K562 (cell line): ENCODE results near the gene IKZF3. TPM values are rescaled to one million over a fixed set of nuclear protein-coding genes. Genes with fewer than 3 reads are reported as not detected.

Experiments used
- ATAC-seq: fragments of 200-7000 bp; cut with Tn5 transposase; 3 replicates; pipeline ENCODE4 v1.9.1; 2020; ENCODE audit warnings: moderate library complexity
- BruUV-seq: library from RNA; stranded (reverse); fragments of 400-500 nt; replicated peaks from 2 replicates; lab custom pipeline; 2021; lab: Mats Ljungman, UMichigan
- CTCF ChIA-PET: fragments of 300-600 bp; formaldehyde crosslinking; extraction: SDS; loops from one replicate; lab custom pipeline; 2021; ENCODE audit warnings: low intra/inter-chr PET ratio; lab: Yijun Ruan, JAX
- POLR2A ChIA-PET: fragments of 300-600, 350-650 bp; sonication (Branson Sonifier 250); formaldehyde crosslinking; extraction: SDS; loops from one replicate; lab custom pipeline; 2021; ENCODE audit warnings: antibody characterized with exemption, inconsistent platforms; lab: Yijun Ruan, JAX
- DNase-seq, 4 experiments: peaks; one replicate each; pipeline versions ENCODE4 v3.0.0 to v3.0.0-alpha.2; 2011 to 2018; ENCODE audit warnings: low spot score in 3 of 4, mixed read lengths in 3 of 4; ENCODE audit errors: extremely low read depth in 1 of 4
- FAIRE-seq: peaks from 2 replicates; lab custom pipeline; 2011; peaks lifted over from hg19 to GRCh38; lab: Jason Lieb, UNC
- H2AFZ ChIP-seq: 2 replicates; pipeline ENCODE4 v1.6.0; 2011; ENCODE audit warnings: low read depth, low read length, control low read depth, inconsistent platforms
- H3K27ac ChIP-seq: fragments of 200-600 bp; 3 replicates; pipeline ENCODE4 v1.8.0; 2011; ENCODE audit warnings: low read depth, mild to moderate bottlenecking, control low read depth, inconsistent platforms, low read length, moderate library complexity, mixed read lengths; ENCODE audit errors: extremely low read depth
- H3K27me3 ChIP-seq, 2 experiments: fragments of 300-600 bp in 1 of 2; 2 replicates in 1 of 2; 3 replicates in 1 of 2; pipeline versions ENCODE4 v1.6.0 to v1.8.0; 2011; ENCODE audit warnings: inconsistent platforms in 2 of 2, low read length in 2 of 2, mild to moderate bottlenecking in 1 of 2, mixed read lengths in 1 of 2, moderate library complexity in 1 of 2; ENCODE audit not compliant: control insufficient read depth in 2 of 2, insufficient read depth in 2 of 2
- H3K36me3 ChIP-seq: fragments of 300-600 bp; 3 replicates; pipeline ENCODE4 v1.8.0; 2011; ENCODE audit warnings: mild to moderate bottlenecking, low read length, inconsistent platforms; ENCODE audit not compliant: control insufficient read depth, insufficient read depth
- H3K4me1 ChIP-seq, 2 experiments: fragments of 200-600 bp in 1 of 2; replicated peaks in 1 of 2; 2 replicates in 1 of 2; 3 replicates in 1 of 2; pipeline versions ENCODE4 v1.5.1 to v1.8.0; 2011; ENCODE audit warnings: inconsistent platforms in 2 of 2, low read length in 2 of 2, mild to moderate bottlenecking in 1 of 2, mixed read lengths in 1 of 2, moderate library complexity in 1 of 2; ENCODE audit not compliant: control insufficient read depth in 2 of 2, insufficient read depth in 2 of 2
- H3K4me2 ChIP-seq: 2 replicates; pipeline ENCODE4 v1.6.1; 2011; ENCODE audit warnings: low read length, control low read depth, inconsistent platforms, mixed read lengths; ENCODE audit not compliant: insufficient read depth
- H3K4me3 ChIP-seq: fragments of 200-600 bp; sonication (generic), shearing (Covaris generic); 2 replicates; pipeline ENCODE4 v1.5.1; 2016; ENCODE audit warnings: control low read depth, inconsistent platforms
- H3K79me2 ChIP-seq: fragments of 200-600 bp; 3 replicates; pipeline ENCODE4 v1.8.0; 2011; ENCODE audit warnings: low read length, inconsistent platforms; ENCODE audit not compliant: control insufficient read depth, insufficient read depth
- H3K9ac ChIP-seq, 2 experiments: 2 replicates each; pipeline versions ENCODE4 v1.6.0 to v1.6.1; 2011; ENCODE audit warnings: low read depth in 2 of 2, low read length in 2 of 2, control low read depth in 1 of 2, inconsistent platforms in 1 of 2, mild to moderate bottlenecking in 1 of 2, mixed read lengths in 1 of 2; ENCODE audit not compliant: insufficient read depth in 1 of 2
- H3K9me1 ChIP-seq: one replicate; pipeline ENCODE4 v1.6.0; 2011; ENCODE audit warnings: inconsistent platforms, mild to moderate bottlenecking, low read length, moderate library complexity; ENCODE audit not compliant: control insufficient read depth, insufficient read depth
- H3K9me3 ChIP-seq: replicated peaks from 2 replicates; pipeline ENCODE4 v1.5.1; 2011; ENCODE audit warnings: low read depth, low read length, inconsistent platforms; ENCODE audit not compliant: control insufficient read depth, insufficient read depth
- H4K20me1 ChIP-seq: replicated peaks from 2 replicates; pipeline ENCODE4 v1.6.1; 2011; ENCODE audit warnings: low read length, inconsistent platforms, mixed read lengths; ENCODE audit not compliant: control insufficient read depth, insufficient read depth
- ATF7 ChIP-seq: fragments of 450-650 bp; IDR thresholded peaks from 2 replicates; pipeline ENCODE4 v1.7.1; 2014; ENCODE audit warnings: mild to moderate bottlenecking, moderate library complexity
- BCOR ChIP-seq: fragments of 450-650 bp; IDR thresholded peaks from 2 replicates; pipeline ENCODE4 v1.6.1; 2016
- CBFA2T3 ChIP-seq: fragments of 450-650 bp; IDR thresholded peaks from 2 replicates; pipeline ENCODE4 v1.6.1; 2017
- CREM ChIP-seq: IDR thresholded peaks from 2 replicates; pipeline ENCODE4 v1.6.1; 2014; ENCODE audit warnings: antibody characterized with exemption, low read depth
- ELK3 ChIP-seq: fragments of 450-650 bp; formaldehyde crosslinking; IDR thresholded peaks from 2 replicates; pipeline ENCODE4 v1.4.0; 2020; ENCODE audit warnings: mild to moderate bottlenecking
- ESRRA ChIP-seq: fragments of 450-650 bp; IDR thresholded peaks from 2 replicates; pipeline ENCODE4 v1.6.1; 2014; ENCODE audit warnings: low read depth, mild to moderate bottlenecking, moderate library complexity, borderline replicate concordance
- EZH2 ChIP-seq: IDR thresholded peaks from 2 replicates; pipeline ENCODE4 v1.6.1; 2012; ENCODE audit warnings: low read depth, mild to moderate bottlenecking, inconsistent platforms, low read length, borderline replicate concordance
- HDAC2 ChIP-seq: fragments of 450-650 bp; IDR thresholded peaks from 2 replicates; pipeline ENCODE4 v1.6.1; 2016; ENCODE audit warnings: mild to moderate bottlenecking
- KDM1A ChIP-seq, 2 experiments: fragments of 450-650 bp; IDR thresholded peaks; 2 replicates each; pipeline ENCODE4 v1.6.1; 2016; ENCODE audit warnings: mild to moderate bottlenecking in 2 of 2
- MBD2 ChIP-seq: sonication (generic); IDR thresholded peaks from 2 replicates; pipeline ENCODE4 v1.6.1; 2016; ENCODE audit warnings: low read depth, borderline replicate concordance
- NFE2L1 ChIP-seq: fragments of 450-650 bp; IDR thresholded peaks from 2 replicates; pipeline ENCODE4 v1.6.1; 2016; ENCODE audit warnings: missing genetic modification characterization, low read depth, mild to moderate bottlenecking, missing compliant biosample characterization, moderate library complexity, borderline replicate concordance
- RBM25 ChIP-seq: fragments of 200-400 bp; formaldehyde crosslinking; IDR thresholded peaks from 2 replicates; pipeline ENCODE4 v1.6.1; 2018; ENCODE audit warnings: low read length, low read depth, moderate library complexity; ENCODE audit not compliant: severe bottlenecking
- SAFB2 ChIP-seq: fragments of 200-400 bp; formaldehyde crosslinking; IDR thresholded peaks from 2 replicates; pipeline ENCODE4 v1.6.1; 2018; ENCODE audit warnings: borderline replicate concordance, low read length, low read depth, moderate library complexity; ENCODE audit not compliant: severe bottlenecking
- ZBTB33 ChIP-seq: sonication (generic); formaldehyde crosslinking; IDR thresholded peaks from 2 replicates; pipeline ENCODE4 v1.8.1; 2023; ENCODE audit warnings: mild to moderate bottlenecking, missing genetic modification reagents
- WGBS: fragments of 100-300 bp; shearing (Covaris generic); methylation state at CpG from one replicate; pipeline ENCODE4 v1.1.6; 2016; ENCODE audit warnings: low coverage, mixed read lengths; ENCODE audit not compliant: insufficient coverage; ENCODE audit errors: missing lambda C conversion rate; 5-methylcytosine and 5-hydroxymethylcytosine counted together
- in situ Hi-C: fragments of 300-500 bp; cut with MboI; formaldehyde crosslinking; loops from 4 replicates; pipeline ENCODE4 v1.15.0; 2018; ENCODE audit warnings: inconsistent platforms, mixed read lengths
- intact Hi-C: fragments of 100-400 bp; cut with micrococcal nuclease; formaldehyde crosslinking; loops from 2 replicates; pipeline ENCODE4 v1.14.2; 2022
- polyA plus RNA-seq, 8 experiments: library from polyadenylated mRNA; depleted of rRNA in 4 of 8; stranded (reverse) in 5 of 8; unstranded in 3 of 8; fragments of >200 nt; fragmentation: Nextera tagmentation in 2 of 8; fragmentation: Illumina TruSeq in 1 of 8; extraction: Ambion mirVana in 2 of 8; extraction: Trizol in 1 of 8; gene quantifications; 2 replicates each; pipeline versions ENCODE4 v1.2.1 to v1.2.3, GENCODE V29; 2011 to 2014; ENCODE audit warnings: inconsistent platforms in 1 of 8, missing spikeins in 1 of 8
- total RNA-seq, 7 experiments: library from RNA; depleted of rRNA in 6 of 7; stranded (reverse); fragments of >200 nt in 6 of 7; fragmentation: Illumina TruSeq in 2 of 7; extraction: Trizol in 2 of 7; gene quantifications; 2 replicates each; pipeline versions ENCODE4 v1.2.1 to v1.2.3, GENCODE V29; 2011 to 2021; ENCODE audit warnings: low replicate concordance in 1 of 7

Gene IKZF3
- total and polyA plus RNA-seq, 9 of the 15 experiments (the other 6 are each of a cell fraction or from before 2014, with no cell fraction given): 0.06 to 1.6 (median 0.62) TPM

- intact Hi-C loops (no loop called here), in situ Hi-C loops (no loop called here)
- TF ChIP-seq ESRRA (peak; percentile 88), BCOR (peak; percentile 80), SAFB2 (no peak), CREM (no peak), EZH2 (no peak), ZBTB33 (no peak), CBFA2T3 (peak; percentile 27; the same call in 1 of the 2 replicates), KDM1A (IDR thresholded peaks at IDR 0.05) (peak; percentile 52 to 75), ATF7 (no peak), RBM25 (peak; percentile 90), MBD2 (no peak), NFE2L1 (tag) (no peak), ELK3 (CRISPR knock-in tag) (no peak), HDAC2 (0 out of 2 replicates have a peak, but pooled peaks have one; percentile 22)
- Histone ChIP-seq H3K27me3 (no peaks in the 10 kb centered on the region), H3K36me3 (no peaks in the 10 kb centered on the region), H3K9me3 (no peaks in the 10 kb centered on the region), H3K4me3 (no peak overlapping the region), H3K27ac (no peak overlapping the region), H3K4me1 (peaks cover 2 to 3% of the 10 kb centered on the region in 2 experiments; a peak in 2 of 5 replicates), H4K20me1 (no peaks in the 10 kb centered on the region), H3K79me2 (no peaks in the 10 kb centered on the region), H3K9me1 (no peaks in the 10 kb centered on the region), H3K9ac (no peak overlapping the region; a peak in 1 of 4 replicates), H3K4me2 (no peak overlapping the region), H2AFZ (no peak overlapping the region)
- WGBS: 33% methylated on average over 6 of the region's 6 CpGs
- FAIRE-seq (no peak), ATAC-seq (no peak), DNase-seq (peak in 1 of 4 experiments; percentile 30)
- no TSS peak for BruUV-seq
- CTCF ChIA-PET: no interaction called here
- POLR2A ChIA-PET: interaction anchor here (0.8 to 1.9 kb wide), 2 partner anchors 9 to 11 kb away, joined by 3 to 7 read pairs; no protein-coding TSS in a partner anchor
Measured at GRCh38 chr17:39908789-39909352, 44.8 kb upstream of the IKZF3 start.
